Gastroesophageal sphincter (tissue), 3 donors: ENCODE data around the gene CPXM2.

Source experiments
- EP300 ChIP-seq: sonication (generic); formaldehyde crosslinking; IDR thresholded peaks from one replicate; pipeline ENCODE4 v1.6.1; 2017; ENCODE audit warnings: antibody characterized with exemption, mild to moderate bottlenecking
- POLR2A ChIP-seq, 2 donors: fragments of 450-650 bp; IDR thresholded peaks; one replicate each; pipeline ENCODE4 v1.6.1; 2017; ENCODE audit warnings: antibody characterized with exemption in 2 of 2, mild to moderate bottlenecking in 2 of 2, moderate library complexity in 1 of 2
- POLR2AphosphoS5 ChIP-seq: sonication (generic); formaldehyde crosslinking; IDR thresholded peaks from one replicate; pipeline ENCODE4 v1.6.1; 2017; ENCODE audit warnings: antibody characterized with exemption
- TF ChIP-seq, protein P1 (sequence below), 4 experiments: fragments of 200-600 bp in 2 of 4; fragments of 450-650 bp in 2 of 4; sonication (generic) in 1 of 4; IDR thresholded peaks; one replicate each; pipeline ENCODE4 v1.5.1; 2017 to 2019; ENCODE audit warnings: antibody characterized with exemption in 4 of 4, mild to moderate bottlenecking in 2 of 4, moderate library complexity in 2 of 4

DNA sequence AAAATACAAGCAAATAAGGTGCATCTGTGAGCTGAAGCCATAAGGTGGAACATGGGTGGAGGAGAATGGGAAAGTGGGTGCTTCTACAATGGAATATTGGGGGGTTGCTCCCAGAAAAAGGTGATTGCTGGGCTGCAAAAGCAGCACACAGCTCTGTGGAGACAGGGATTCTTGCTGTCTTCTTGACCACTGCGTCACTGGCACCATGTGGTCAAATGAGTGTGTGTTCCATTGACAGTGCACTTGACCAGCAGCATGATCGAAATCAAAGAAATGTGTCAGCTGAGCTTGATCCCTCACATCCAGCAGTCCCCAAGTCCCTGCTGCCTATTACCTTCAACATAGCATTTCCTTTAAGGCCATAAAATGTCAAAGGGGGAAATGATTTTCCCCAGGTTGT lies 169.3 kb downstream of the CPXM2 start:
- TF ChIP-seq, protein P1, sequence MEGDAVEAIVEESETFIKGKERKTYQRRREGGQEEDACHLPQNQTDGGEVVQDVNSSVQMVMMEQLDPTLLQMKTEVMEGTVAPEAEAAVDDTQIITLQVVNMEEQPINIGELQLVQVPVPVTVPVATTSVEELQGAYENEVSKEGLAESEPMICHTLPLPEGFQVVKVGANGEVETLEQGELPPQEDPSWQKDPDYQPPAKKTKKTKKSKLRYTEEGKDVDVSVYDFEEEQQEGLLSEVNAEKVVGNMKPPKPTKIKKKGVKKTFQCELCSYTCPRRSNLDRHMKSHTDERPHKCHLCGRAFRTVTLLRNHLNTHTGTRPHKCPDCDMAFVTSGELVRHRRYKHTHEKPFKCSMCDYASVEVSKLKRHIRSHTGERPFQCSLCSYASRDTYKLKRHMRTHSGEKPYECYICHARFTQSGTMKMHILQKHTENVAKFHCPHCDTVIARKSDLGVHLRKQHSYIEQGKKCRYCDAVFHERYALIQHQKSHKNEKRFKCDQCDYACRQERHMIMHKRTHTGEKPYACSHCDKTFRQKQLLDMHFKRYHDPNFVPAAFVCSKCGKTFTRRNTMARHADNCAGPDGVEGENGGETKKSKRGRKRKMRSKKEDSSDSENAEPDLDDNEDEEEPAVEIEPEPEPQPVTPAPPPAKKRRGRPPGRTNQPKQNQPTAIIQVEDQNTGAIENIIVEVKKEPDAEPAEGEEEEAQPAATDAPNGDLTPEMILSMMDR (IDR thresholded peaks at IDR 0.05): no peak
- TF ChIP-seq POLR2A (IDR thresholded peaks at IDR 0.05) (no peak), EP300 (no peak), POLR2AphosphoS5 (no peak)
